Measurements from ENCODE around the gene TM7SF2. TPM values are rescaled to one million over a fixed set of nuclear protein-coding genes. Genes with fewer than 3 reads are reported as not detected.

Gene TM7SF2
- total and polyA plus RNA-seq, 2 of the 13 experiments (the other 11 are each of a cell fraction or from before 2014, with no cell fraction given): 56.0 to 66.9 TPM

DNA sequence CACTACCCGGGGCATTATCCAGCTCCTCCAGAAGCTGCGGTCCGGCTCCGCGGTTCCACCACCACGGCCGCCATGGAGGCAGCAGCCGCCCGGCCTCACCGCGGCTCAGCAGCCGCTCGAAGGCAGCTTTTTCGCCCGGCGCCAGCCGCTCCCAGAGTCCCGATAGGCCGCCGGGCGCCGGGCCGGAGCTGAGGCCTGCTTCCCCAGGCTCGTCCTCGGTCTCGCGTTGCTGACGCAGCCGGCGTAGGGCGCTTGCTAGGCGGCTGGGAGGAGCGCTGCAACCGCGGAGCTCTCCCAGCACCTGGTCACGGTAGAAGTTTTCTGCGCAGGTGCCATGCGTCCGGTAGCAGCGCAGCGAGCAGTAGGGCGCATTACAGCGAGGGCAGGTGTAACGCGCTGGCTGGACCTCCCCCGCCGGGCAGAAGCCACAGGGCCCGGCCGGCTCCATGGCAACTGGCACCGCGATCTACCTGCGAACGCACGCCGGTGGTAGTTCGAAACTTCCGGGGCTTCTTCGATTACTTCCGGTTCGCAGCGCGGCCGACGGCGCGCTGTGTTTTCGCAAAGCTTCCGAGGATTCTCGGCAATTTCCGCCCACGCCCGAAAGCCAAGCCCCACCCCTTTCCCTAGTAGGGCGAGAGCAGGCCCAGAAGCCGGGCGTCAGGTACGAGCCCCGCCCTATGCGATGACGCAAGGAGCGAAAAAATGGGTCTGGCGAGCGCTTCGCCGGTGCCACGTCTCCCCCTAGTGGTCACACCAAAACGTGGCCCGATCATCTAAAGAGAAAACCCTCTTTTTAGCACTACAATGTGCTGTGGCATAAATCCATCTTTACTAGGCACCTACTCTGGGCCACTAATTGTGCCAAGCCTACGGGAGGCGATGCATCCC lies 5.8 kb downstream of the TM7SF2 start, which contains the start of gene ZNHIT2 (continued):
- TF ChIP-seq, protein P1, sequence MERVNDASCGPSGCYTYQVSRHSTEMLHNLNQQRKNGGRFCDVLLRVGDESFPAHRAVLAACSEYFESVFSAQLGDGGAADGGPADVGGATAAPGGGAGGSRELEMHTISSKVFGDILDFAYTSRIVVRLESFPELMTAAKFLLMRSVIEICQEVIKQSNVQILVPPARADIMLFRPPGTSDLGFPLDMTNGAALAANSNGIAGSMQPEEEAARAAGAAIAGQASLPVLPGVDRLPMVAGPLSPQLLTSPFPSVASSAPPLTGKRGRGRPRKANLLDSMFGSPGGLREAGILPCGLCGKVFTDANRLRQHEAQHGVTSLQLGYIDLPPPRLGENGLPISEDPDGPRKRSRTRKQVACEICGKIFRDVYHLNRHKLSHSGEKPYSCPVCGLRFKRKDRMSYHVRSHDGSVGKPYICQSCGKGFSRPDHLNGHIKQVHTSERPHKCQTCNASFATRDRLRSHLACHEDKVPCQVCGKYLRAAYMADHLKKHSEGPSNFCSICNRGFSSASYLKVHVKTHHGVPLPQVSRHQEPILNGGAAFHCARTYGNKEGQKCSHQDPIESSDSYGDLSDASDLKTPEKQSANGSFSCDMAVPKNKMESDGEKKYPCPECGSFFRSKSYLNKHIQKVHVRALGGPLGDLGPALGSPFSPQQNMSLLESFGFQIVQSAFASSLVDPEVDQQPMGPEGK (CRISPR knock-in tag; IDR thresholded peaks at IDR 0.05): peak; percentile 72
- TF ChIP-seq HMG20B (CRISPR knock-in tag; conservative IDR thresholded peaks at IDR 0.05): no peak; the same call in 1 of the 2 replicates
- TF ChIP-seq ZNF891 (CRISPR knock-in tag; IDR thresholded peaks at IDR 0.05): no peak
- 0 out of 2 replicates have a peak, but pooled peaks have one; percentile 22 for TF ChIP-seq HNRNPUL1 (IDR thresholded peaks at IDR 0.05; ENCODE audit: low read depth, low read length)
- peak; percentile 66 for TF ChIP-seq RBM22 (optimal IDR thresholded peaks at IDR 0.05; ENCODE audit: low read length)
- TF ChIP-seq, protein P2, sequence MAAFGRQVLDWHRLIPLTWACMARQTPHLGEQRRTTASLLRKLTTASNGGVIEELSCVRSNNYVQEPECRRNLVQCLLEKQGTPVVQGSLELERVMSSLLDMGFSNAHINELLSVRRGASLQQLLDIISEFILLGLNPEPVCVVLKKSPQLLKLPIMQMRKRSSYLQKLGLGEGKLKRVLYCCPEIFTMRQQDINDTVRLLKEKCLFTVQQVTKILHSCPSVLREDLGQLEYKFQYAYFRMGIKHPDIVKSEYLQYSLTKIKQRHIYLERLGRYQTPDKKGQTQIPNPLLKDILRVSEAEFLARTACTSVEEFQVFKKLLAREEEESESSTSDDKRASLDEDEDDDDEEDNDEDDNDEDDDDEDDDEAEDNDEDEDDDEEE (CRISPR knock-in tag; IDR thresholded peaks at IDR 0.05): 0 out of 2 replicates have a peak, but pooled peaks have one; percentile 20
- TF ChIP-seq, protein P3, sequence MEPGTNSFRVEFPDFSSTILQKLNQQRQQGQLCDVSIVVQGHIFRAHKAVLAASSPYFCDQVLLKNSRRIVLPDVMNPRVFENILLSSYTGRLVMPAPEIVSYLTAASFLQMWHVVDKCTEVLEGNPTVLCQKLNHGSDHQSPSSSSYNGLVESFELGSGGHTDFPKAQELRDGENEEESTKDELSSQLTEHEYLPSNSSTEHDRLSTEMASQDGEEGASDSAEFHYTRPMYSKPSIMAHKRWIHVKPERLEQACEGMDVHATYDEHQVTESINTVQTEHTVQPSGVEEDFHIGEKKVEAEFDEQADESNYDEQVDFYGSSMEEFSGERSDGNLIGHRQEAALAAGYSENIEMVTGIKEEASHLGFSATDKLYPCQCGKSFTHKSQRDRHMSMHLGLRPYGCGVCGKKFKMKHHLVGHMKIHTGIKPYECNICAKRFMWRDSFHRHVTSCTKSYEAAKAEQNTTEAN (CRISPR knock-in tag; conservative IDR thresholded peaks at IDR 0.05): no peak
- TF ChIP-seq AHR (CRISPR knock-in tag; IDR thresholded peaks at IDR 0.05): no peak
- peak; percentile 15; the same call in 1 of the 2 replicates for TF ChIP-seq CENPT (CRISPR knock-in tag; IDR thresholded peaks at IDR 0.05; ENCODE audit: low read depth)
- no peak; the same call in 1 of the 2 replicates for TF ChIP-seq BRCA1 (CRISPR knock-in tag; IDR thresholded peaks at IDR 0.05)
- TF ChIP-seq SRSF4 (IDR thresholded peaks at IDR 0.05; ENCODE audit: low read depth, low read length, poor library complexity, severe bottlenecking): peak; percentile 73
- no peak for TF ChIP-seq EZH2 (conservative IDR thresholded peaks at IDR 0.05; ENCODE audit: low read depth, low read length)
- TF ChIP-seq ZNF615 (CRISPR knock-in tag; IDR thresholded peaks at IDR 0.05; ENCODE audit: borderline replicate concordance): no peak
- TF ChIP-seq ZNF674 (CRISPR knock-in tag; IDR thresholded peaks at IDR 0.05; ENCODE audit: low read depth): 0 out of 2 replicates have a peak, but pooled peaks have one; percentile 38
- no peak for TF ChIP-seq NFE2 (CRISPR knock-in tag; IDR thresholded peaks at IDR 0.05)
- TF ChIP-seq SP2 (CRISPR knock-in tag; IDR thresholded peaks at IDR 0.05): peak; percentile 51
- TF ChIP-seq, protein P4, sequence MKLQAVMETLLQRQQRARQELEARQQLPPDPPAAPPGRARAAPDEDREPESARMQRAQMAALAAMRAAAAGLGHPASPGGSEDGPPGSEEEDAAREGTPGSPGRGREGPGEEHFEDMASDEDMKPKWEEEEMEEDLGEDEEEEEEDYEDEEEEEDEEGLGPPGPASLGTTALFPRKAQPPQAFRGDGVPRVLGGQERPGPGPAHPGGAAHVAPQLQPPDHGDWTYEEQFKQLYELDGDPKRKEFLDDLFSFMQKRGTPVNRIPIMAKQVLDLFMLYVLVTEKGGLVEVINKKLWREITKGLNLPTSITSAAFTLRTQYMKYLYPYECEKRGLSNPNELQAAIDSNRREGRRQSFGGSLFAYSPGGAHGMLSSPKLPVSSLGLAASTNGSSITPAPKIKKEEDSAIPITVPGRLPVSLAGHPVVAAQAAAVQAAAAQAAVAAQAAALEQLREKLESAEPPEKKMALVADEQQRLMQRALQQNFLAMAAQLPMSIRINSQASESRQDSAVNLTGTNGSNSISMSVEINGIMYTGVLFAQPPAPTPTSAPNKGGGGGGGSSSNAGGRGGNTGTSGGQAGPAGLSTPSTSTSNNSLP (IDR thresholded peaks at IDR 0.05; ENCODE audit: low read depth, low read length): peak; percentile 21; the same call in 1 of the 2 replicates

Data from HepG2 (cell line).